Mammary epithelial cell (primary cell): ENCODE data around the gene GBP2.

ENCODE experiments used
- EZH2 ChIP-seq: IDR thresholded peaks from 2 replicates; pipeline ENCODE4 v1.6.1; 2012; ENCODE audit warnings: low read length, inconsistent platforms, borderline replicate concordance
- TF ChIP-seq, protein P1 (sequence below), 2 donors: IDR thresholded peaks in 1 of 2; conservative IDR thresholded peaks in 1 of 2; 2 replicates each; pipeline ENCODE4 v1.5.1; 2011 to 2012; ENCODE audit warnings: inconsistent platforms in 2 of 2, low read length in 2 of 2, mild to moderate bottlenecking in 2 of 2, control low read depth in 1 of 2, low read depth in 1 of 2; ENCODE audit not compliant: insufficient read depth in 1 of 2; ENCODE audit errors: extremely low read depth in 1 of 2

- TF ChIP-seq, protein P1, sequence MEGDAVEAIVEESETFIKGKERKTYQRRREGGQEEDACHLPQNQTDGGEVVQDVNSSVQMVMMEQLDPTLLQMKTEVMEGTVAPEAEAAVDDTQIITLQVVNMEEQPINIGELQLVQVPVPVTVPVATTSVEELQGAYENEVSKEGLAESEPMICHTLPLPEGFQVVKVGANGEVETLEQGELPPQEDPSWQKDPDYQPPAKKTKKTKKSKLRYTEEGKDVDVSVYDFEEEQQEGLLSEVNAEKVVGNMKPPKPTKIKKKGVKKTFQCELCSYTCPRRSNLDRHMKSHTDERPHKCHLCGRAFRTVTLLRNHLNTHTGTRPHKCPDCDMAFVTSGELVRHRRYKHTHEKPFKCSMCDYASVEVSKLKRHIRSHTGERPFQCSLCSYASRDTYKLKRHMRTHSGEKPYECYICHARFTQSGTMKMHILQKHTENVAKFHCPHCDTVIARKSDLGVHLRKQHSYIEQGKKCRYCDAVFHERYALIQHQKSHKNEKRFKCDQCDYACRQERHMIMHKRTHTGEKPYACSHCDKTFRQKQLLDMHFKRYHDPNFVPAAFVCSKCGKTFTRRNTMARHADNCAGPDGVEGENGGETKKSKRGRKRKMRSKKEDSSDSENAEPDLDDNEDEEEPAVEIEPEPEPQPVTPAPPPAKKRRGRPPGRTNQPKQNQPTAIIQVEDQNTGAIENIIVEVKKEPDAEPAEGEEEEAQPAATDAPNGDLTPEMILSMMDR (conservative IDR thresholded peaks at IDR 0.05 in 1 of 2, IDR thresholded peaks at IDR 0.05 in 1 of 2; ENCODE audit: extremely low read depth in 1 of 2, insufficient read depth in 1 of 2, low read depth in 1 of 2, low read length in 2 of 2): no peak
- no peak for TF ChIP-seq EZH2
Observed at GRCh38 chr1:89065079-89065868, 60.6 kb downstream of the GBP2 start, which contains the start of gene GBP1.
